GM12878 (cell line): ENCODE data around the gene SELENOM. TPM values are rescaled to one million over a fixed set of nuclear protein-coding genes. Genes with fewer than 3 reads are reported as not detected.

Experiments used
- POLR2AphosphoS2 ChIP-seq: IDR thresholded peaks from 2 replicates; pipeline ENCODE4 v1.6.1; 2011; ENCODE audit warnings: low read depth, mild to moderate bottlenecking, low read length, improper control_type of control experiment, moderate library complexity
- SMAD5 ChIP-seq: IDR thresholded peaks from 2 replicates; pipeline ENCODE4 v1.6.1; 2016; ENCODE audit warnings: antibody characterized with exemption, low read depth
- polyA plus RNA-seq, 11 experiments: library from polyadenylated mRNA; depleted of rRNA in 4 of 11; unstranded in 6 of 11; stranded (reverse) in 5 of 11; fragments of >200 nt; fragmentation: Nextera tagmentation in 4 of 11; fragmentation: Illumina TruSeq in 1 of 11; extraction: Ambion mirVana in 4 of 11; extraction: Trizol in 1 of 11; gene quantifications; 1 replicate in 1 of 11; 2 replicates in 10 of 11; pipeline versions ENCODE4 v1.2.1 to v1.2.3, GENCODE V29; 2011 to 2016; ENCODE audit warnings: inconsistent platforms in 2 of 11, missing spikeins in 2 of 11, low read depth in 1 of 11
- total RNA-seq, 4 experiments: library from RNA; depleted of rRNA in 3 of 4; stranded (reverse); fragments of >200 nt in 3 of 4; fragmentation: Illumina TruSeq in 1 of 4; extraction: Trizol in 1 of 4; gene quantifications; 2 replicates each; pipeline versions ENCODE4 v1.2.1 to v1.2.3, GENCODE V29; 2013 to 2021
- TF ChIP-seq, protein P1 (sequence below): fragments of 450-650 bp; IDR thresholded peaks from 2 replicates; pipeline ENCODE4 v1.6.1; 2016; ENCODE audit warnings: mild to moderate bottlenecking, moderate library complexity, borderline replicate concordance
- TF ChIP-seq, protein P2 (sequence below): IDR thresholded peaks from 2 replicates; pipeline ENCODE4 v1.6.1; 2011; ENCODE audit warnings: borderline replicate concordance, low read depth, mild to moderate bottlenecking, moderate library complexity, low read length; ENCODE audit not compliant: insufficient read depth, poor library complexity, severe bottlenecking
- TF ChIP-seq, protein P3 (sequence below): IDR thresholded peaks from 2 replicates; pipeline ENCODE4 v1.6.1; 2012; ENCODE audit warnings: low read depth, low read length, improper control_type of control experiment
- TF ChIP-seq, protein P4 (sequence below): IDR thresholded peaks from 2 replicates; pipeline ENCODE4 v1.6.1; 2011; ENCODE audit warnings: low read depth, mild to moderate bottlenecking, low read length, moderate library complexity, borderline replicate concordance; ENCODE audit errors: extremely low read depth
- TF ChIP-seq, protein P5 (sequence below): fragments of 450-650 bp; formaldehyde crosslinking; IDR thresholded peaks from 2 replicates; pipeline ENCODE4 v1.5.0; 2022; ENCODE audit warnings: mild to moderate bottlenecking, missing genetic modification characterization

SELENOM gene
- total and polyA plus RNA-seq, 10 of the 15 experiments (the other 5 are each of a cell fraction or from before 2014, with no cell fraction given): 0.80 to 8.3 (median 2.0) TPM

DNA sequence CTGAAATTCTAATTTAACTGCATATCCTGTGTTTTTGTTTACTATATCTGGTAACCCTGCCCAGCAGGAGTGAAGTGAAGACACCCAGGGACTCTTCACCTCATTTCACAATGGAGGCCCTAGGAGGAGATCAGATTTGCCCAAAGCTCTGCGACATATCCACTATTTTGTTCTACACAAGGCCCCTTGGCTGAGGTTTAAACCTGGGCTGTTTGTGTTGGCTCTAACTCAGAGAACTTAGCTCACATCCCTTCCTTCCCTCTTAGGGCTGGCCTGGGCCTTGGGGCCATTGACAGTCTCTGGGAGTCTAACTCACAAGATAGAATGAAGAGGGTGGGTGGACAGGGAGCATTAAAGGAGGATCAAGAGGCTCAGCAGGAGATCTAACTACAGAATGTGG lies 41.1 kb upstream of the SELENOM start (continued):
- TF ChIP-seq, protein P1, sequence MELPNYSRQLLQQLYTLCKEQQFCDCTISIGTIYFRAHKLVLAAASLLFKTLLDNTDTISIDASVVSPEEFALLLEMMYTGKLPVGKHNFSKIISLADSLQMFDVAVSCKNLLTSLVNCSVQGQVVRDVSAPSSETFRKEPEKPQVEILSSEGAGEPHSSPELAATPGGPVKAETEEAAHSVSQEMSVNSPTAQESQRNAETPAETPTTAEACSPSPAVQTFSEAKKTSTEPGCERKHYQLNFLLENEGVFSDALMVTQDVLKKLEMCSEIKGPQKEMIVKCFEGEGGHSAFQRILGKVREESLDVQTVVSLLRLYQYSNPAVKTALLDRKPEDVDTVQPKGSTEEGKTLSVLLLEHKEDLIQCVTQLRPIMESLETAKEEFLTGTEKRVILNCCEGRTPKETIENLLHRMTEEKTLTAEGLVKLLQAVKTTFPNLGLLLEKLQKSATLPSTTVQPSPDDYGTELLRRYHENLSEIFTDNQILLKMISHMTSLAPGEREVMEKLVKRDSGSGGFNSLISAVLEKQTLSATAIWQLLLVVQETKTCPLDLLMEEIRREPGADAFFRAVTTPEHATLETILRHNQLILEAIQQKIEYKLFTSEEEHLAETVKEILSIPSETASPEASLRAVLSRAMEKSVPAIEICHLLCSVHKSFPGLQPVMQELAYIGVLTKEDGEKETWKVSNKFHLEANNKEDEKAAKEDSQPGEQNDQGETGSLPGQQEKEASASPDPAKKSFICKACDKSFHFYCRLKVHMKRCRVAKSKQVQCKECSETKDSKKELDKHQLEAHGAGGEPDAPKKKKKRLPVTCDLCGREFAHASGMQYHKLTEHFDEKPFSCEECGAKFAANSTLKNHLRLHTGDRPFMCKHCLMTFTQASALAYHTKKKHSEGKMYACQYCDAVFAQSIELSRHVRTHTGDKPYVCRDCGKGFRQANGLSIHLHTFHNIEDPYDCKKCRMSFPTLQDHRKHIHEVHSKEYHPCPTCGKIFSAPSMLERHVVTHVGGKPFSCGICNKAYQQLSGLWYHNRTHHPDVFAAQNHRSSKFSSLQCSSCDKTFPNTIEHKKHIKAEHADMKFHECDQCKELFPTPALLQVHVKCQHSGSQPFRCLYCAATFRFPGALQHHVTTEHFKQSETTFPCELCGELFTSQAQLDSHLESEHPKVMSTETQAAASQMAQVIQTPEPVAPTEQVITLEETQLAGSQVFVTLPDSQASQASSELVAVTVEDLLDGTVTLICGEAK: no peak
- TF ChIP-seq, protein P2, sequence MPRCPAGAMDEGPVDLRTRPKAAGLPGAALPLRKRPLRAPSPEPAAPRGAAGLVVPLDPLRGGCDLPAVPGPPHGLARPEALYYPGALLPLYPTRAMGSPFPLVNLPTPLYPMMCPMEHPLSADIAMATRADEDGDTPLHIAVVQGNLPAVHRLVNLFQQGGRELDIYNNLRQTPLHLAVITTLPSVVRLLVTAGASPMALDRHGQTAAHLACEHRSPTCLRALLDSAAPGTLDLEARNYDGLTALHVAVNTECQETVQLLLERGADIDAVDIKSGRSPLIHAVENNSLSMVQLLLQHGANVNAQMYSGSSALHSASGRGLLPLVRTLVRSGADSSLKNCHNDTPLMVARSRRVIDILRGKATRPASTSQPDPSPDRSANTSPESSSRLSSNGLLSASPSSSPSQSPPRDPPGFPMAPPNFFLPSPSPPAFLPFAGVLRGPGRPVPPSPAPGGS: no peak
- TF ChIP-seq SMAD5 (no peak), POLR2AphosphoS2 (no peak)
- TF ChIP-seq, protein P3, sequence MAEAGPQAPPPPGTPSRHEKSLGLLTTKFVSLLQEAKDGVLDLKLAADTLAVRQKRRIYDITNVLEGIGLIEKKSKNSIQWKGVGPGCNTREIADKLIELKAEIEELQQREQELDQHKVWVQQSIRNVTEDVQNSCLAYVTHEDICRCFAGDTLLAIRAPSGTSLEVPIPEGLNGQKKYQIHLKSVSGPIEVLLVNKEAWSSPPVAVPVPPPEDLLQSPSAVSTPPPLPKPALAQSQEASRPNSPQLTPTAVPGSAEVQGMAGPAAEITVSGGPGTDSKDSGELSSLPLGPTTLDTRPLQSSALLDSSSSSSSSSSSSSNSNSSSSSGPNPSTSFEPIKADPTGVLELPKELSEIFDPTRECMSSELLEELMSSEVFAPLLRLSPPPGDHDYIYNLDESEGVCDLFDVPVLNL: no peak
- TF ChIP-seq, protein P4, sequence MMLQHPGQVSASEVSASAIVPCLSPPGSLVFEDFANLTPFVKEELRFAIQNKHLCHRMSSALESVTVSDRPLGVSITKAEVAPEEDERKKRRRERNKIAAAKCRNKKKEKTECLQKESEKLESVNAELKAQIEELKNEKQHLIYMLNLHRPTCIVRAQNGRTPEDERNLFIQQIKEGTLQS: no peak
- TF ChIP-seq, protein P5, sequence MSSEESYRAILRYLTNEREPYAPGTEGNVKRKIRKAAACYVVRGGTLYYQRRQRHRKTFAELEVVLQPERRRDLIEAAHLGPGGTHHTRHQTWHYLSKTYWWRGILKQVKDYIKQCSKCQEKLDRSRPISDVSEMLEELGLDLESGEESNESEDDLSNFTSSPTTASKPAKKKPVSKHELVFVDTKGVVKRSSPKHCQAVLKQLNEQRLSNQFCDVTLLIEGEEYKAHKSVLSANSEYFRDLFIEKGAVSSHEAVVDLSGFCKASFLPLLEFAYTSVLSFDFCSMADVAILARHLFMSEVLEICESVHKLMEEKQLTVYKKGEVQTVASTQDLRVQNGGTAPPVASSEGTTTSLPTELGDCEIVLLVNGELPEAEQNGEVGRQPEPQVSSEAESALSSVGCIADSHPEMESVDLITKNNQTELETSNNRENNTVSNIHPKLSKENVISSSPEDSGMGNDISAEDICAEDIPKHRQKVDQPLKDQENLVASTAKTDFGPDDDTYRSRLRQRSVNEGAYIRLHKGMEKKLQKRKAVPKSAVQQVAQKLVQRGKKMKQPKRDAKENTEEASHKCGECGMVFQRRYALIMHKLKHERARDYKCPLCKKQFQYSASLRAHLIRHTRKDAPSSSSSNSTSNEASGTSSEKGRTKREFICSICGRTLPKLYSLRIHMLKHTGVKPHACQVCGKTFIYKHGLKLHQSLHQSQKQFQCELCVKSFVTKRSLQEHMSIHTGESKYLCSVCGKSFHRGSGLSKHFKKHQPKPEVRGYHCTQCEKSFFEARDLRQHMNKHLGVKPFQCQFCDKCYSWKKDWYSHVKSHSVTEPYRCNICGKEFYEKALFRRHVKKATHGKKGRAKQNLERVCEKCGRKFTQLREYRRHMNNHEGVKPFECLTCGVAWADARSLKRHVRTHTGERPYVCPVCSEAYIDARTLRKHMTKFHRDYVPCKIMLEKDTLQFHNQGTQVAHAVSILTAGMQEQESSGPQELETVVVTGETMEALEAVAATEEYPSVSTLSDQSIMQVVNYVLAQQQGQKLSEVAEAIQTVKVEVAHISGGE (CRISPR knock-in tag): no peak
- TF ChIP-seq, all 136 proteins: peak for 0
